Measurements from ENCODE around the gene TBC1D28.
"Not testable (repeated sequence)": the region's sequence is repeated elsewhere in the genome, so short reads cannot be mapped to it uniquely, and the experiment has no call there.

Gene TBC1D28

DNA sequence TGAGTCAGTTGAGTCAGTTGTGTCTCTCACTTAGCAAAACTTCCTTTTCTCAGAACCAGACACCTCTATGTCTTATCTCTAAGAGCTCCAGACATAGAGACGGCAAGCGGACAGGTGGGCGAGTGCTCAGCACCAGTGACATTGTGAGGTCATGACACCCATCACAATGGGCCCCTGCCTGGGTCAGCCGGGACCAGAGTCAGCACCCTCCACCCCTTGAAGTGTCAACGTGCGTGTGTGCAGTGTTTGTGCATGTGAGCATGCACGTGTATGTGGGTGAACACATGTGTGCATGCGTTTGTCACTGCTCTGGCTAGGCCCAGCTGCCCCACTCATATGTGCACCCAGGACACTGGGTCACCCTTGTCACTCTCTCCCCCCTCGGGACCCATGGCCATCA, at the start of gene TBC1D28:
TBC1D28 (minus strand) TSS at position 101 of the 400 bp plus-strand sequence. CDS start 3,039 bp downstream, outside the sequence.
- not testable (repeated sequence) for H3K4me3 ChIP-seq (ENCODE audit: low read length)

GRCh38 chr17:18682668-18683067, 38.5 kb upstream of the TBC1D28 start:
- not testable (repeated sequence) for H3K27me3 ChIP-seq (ENCODE audit: control insufficient read depth, insufficient read depth, low read length)

More for the DNA sequence above, at the start of gene TBC1D28:
- H3K4me1 ChIP-seq (ENCODE audit: control insufficient read depth, insufficient read depth, low read length); H3K9ac ChIP-seq (ENCODE audit: low read length); H3K36me3 ChIP-seq (ENCODE audit: control insufficient read depth, insufficient read depth, low read length); H3K27ac ChIP-seq (ENCODE audit: low read depth, low read length); H3K27me3 ChIP-seq (ENCODE audit: control insufficient read depth, insufficient read depth, low read length): not testable (repeated sequence)

DNA sequence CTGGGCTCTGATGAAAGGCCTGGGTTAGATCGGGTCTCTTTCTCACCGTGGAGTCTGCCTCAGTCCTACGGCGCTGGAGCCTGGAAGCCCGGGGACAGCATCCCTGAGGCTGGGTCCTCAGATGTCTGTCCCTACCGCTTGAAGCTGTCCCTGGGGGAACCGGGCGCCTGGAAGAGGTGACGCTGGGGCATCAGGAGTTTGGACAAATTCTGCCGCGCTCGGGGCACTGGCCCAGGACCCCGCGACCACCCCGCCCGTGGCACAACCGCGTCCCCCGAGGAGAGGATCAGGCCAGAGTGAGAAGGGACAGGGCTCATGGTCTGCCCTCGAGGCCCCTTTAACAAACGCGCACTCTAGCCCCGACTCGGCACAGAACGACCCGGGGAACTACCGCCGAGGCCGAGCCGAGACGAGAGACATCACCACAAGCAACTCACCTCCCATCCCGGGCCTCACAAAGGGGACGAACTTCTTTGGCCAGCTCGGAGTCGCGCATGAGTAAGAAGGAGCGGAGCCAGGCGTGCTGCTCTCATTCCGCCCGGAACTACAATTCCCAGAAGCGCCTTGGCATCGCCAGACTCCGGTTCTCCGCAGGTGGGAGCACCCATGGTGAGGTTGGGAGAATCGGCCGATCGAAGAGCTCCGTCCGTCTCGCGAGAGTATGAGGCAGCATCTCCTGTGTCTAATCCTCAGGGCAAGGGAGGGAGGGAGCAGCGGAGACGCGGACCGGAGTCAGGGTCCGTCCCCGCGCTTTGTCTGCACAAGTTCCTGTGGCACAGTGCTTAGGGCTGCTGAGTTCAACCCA, 37.8 kb upstream of the TBC1D28 start, which contains the start of gene FOXO3B:
FOXO3B (minus strand) TSS at position 548 of the 805 bp plus-strand sequence. CDS start 663 bp downstream, outside the sequence.
- H3K9ac ChIP-seq (ENCODE audit: low read length); H3K36me3 ChIP-seq (ENCODE audit: control insufficient read depth, insufficient read depth, low read length); H3K27ac ChIP-seq (ENCODE audit: low read depth, low read length); H3K27me3 ChIP-seq (ENCODE audit: control insufficient read depth, insufficient read depth, low read length); H3K4me1 ChIP-seq (ENCODE audit: control insufficient read depth, insufficient read depth, low read length): not testable (repeated sequence)
- peak within 1 kb of the TSS; percentile 41 for H3K4me3 ChIP-seq (ENCODE audit: low read length)

More at GRCh38 chr17:18682668-18683067, 38.5 kb upstream of the TBC1D28 start:
- H3K4me3 ChIP-seq (ENCODE audit: low read length); H3K27ac ChIP-seq (ENCODE audit: low read depth, low read length); H3K36me3 ChIP-seq (ENCODE audit: control insufficient read depth, insufficient read depth, low read length); H3K4me1 ChIP-seq (ENCODE audit: control insufficient read depth, insufficient read depth, low read length); H3K9ac ChIP-seq (ENCODE audit: low read length): not testable (repeated sequence)

DNA sequence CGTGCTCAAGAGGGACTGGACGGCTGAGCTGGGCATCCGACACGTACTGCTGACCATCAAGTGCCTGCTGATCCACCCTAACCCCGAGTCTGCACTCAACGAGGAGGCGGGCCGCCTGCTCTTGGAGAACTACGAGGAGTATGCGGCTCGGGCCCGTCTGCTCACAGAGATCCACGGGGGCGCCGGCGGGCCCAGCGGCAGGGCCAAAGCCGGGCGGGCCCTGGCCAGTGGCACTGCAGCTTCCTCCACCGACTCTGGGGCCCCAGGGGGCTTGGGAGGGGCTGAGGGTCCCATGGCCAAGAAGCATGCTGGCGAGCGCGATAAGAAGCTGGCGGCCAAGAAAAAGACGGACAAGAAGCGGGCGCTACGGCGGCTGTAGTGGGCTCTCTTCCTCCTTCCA, 33.2 kb upstream of the TBC1D28 start:
- H3K4me1 ChIP-seq (ENCODE audit: control insufficient read depth, insufficient read depth, low read length); H3K9ac ChIP-seq (ENCODE audit: low read length); H3K4me3 ChIP-seq (ENCODE audit: low read length); H3K36me3 ChIP-seq (ENCODE audit: control insufficient read depth, insufficient read depth, low read length); H3K27ac ChIP-seq (ENCODE audit: low read depth, low read length); H3K27me3 ChIP-seq (ENCODE audit: control insufficient read depth, insufficient read depth, low read length): not testable (repeated sequence)

DNA sequence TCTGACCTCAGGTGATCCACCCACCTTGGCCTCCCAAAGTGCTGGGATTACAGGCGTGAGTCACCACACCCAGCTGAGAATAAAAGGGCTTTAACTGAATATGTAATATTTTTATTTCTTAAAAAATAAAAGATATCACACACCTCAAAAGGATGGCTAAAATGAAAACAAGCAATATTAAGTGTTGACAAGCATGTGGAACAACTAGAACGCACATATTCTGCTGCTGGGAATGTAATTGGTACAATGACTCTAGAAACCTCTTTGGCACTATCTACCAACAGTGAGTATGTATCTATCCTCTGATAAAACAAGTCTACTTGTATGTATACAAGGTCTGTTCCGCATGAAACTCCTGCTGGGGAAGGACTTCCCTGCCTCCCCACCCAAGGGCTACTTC, 32.7 kb upstream of the TBC1D28 start:
- not testable (repeated sequence) for H3K27ac ChIP-seq (ENCODE audit: low read depth, low read length); H3K4me3 ChIP-seq (ENCODE audit: low read length); H3K36me3 ChIP-seq (ENCODE audit: control insufficient read depth, insufficient read depth, low read length); H3K27me3 ChIP-seq (ENCODE audit: control insufficient read depth, insufficient read depth, low read length); H3K9ac ChIP-seq (ENCODE audit: low read length); H3K4me1 ChIP-seq (ENCODE audit: control insufficient read depth, insufficient read depth, low read length)

DNA sequence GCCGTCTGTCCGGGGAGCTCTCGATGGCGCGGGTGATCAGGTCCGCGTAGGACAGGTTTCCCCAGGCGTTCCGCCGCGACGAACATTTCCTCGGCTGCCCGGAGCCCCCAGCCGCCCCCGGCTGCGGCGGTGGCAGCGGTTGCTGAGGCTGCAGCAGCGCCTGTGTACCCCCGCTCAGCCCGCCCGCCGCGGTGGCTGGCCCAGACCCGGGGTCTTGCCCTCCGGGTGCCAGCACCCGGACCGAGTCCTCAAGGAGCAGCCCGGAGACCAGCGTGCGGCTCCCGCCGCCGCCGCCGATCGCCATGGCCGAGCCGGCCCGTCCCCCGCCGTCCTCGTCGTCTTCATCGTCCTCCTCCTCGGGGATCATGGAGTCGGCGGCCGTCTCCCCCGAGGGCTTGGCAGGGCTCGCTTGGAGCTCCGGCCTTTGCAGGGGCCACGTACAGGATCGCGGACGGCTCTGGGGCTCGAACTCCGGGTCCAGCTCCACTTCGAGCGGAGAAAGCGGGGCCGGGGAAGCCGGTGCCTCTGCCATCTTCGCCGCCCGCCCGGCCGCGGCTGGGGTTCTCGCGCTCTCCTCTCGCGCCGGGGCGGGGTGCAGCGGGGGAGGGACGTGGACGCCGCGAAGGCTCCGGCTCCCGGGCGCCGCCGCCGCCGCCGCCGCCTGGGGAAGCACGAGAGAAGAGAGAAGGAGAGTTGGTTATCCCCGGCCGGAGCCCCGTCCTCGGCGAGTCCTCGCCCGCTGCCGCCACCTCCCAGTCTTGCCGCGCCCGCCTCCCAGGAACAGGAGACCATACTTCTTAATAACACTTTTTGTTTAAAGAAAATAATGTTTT, 28.4 kb upstream of the TBC1D28 start:
- not testable (repeated sequence) for H3K36me3 ChIP-seq (ENCODE audit: control insufficient read depth, insufficient read depth, low read length); H3K27ac ChIP-seq (ENCODE audit: low read depth, low read length); H3K27me3 ChIP-seq (ENCODE audit: control insufficient read depth, insufficient read depth, low read length)

DNA sequence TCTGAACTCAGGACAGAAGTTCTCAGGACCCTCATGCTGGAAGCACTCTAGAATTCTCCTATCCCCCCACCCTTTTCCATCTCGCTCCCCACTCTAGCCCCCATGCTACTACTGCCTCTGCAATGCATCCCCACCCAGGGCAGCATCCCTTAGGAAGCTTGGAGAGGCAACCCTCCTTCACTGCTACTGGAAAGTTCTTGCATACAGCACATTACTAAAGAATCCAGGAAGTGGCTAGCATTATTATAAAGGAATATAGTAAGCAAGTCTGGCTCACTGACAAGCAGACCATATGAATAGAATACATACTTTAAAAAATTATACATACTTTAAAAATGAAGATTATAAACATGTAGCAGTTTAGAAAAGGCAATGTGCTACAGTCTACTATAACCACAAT, 24.4 kb upstream of the TBC1D28 start:
- H3K27me3 ChIP-seq (ENCODE audit: control insufficient read depth, insufficient read depth, low read length); H3K36me3 ChIP-seq (ENCODE audit: control insufficient read depth, insufficient read depth, low read length); H3K4me3 ChIP-seq (ENCODE audit: low read length); H3K27ac ChIP-seq (ENCODE audit: low read depth, low read length); H3K4me1 ChIP-seq (ENCODE audit: control insufficient read depth, insufficient read depth, low read length); H3K9ac ChIP-seq (ENCODE audit: low read length): not testable (repeated sequence)

More for the DNA sequence above, 28.4 kb upstream of the TBC1D28 start:
- H3K4me3 ChIP-seq (ENCODE audit: low read length); H3K4me1 ChIP-seq (ENCODE audit: control insufficient read depth, insufficient read depth, low read length); H3K9ac ChIP-seq (ENCODE audit: low read length): not testable (repeated sequence)

GRCh38 chr17:18667535-18667934, 23.3 kb upstream of the TBC1D28 start:
- not testable (repeated sequence) for H3K36me3 ChIP-seq (ENCODE audit: control insufficient read depth, insufficient read depth, low read length); H3K9ac ChIP-seq (ENCODE audit: low read length); H3K27me3 ChIP-seq (ENCODE audit: control insufficient read depth, insufficient read depth, low read length); H3K4me1 ChIP-seq (ENCODE audit: control insufficient read depth, insufficient read depth, low read length); H3K27ac ChIP-seq (ENCODE audit: low read depth, low read length); H3K4me3 ChIP-seq (ENCODE audit: low read length)

- not testable (repeated sequence) for H3K4me1 ChIP-seq (ENCODE audit: control insufficient read depth, insufficient read depth, low read length); H3K27me3 ChIP-seq (ENCODE audit: control insufficient read depth, insufficient read depth, low read length); H3K4me3 ChIP-seq (ENCODE audit: low read length); H3K27ac ChIP-seq (ENCODE audit: low read depth, low read length); H3K36me3 ChIP-seq (ENCODE audit: control insufficient read depth, insufficient read depth, low read length); H3K9ac ChIP-seq (ENCODE audit: low read length)
Observed at GRCh38 chr17:18666326-18666725, 22.1 kb upstream of the TBC1D28 start.

DNA sequence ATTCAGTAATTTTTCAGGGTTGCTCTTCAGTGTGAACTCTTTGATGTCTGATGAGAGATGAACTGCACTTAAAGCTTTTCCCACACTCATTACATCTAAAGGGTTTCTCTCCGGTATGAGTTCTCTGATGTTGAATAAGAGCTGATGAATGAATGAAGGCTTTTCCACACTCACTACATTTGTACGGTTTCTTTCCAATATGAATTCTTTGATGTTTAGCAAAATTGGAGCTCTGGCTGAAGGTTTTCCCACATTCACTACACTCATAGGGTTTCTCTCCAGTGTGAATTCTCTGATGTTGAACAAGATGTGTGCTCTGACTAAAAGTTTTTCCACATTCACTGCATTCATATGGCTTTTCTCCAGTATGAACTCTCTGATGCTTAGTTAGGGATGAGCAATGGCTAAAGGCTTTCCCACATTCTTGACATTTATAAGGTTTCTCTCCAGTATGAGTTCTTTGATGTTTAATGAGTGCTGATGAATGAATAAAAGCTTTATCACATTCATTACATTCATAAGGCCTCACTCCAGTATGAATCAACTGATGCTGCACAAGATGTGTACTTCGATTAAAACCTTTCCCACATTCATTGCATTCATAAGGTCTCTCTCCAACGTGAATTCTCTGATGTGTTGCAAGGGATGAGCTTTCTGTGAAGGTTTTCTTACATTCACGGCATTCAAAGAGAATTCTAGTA, 17.9 kb upstream of the TBC1D28 start:
- H3K4me3 ChIP-seq (ENCODE audit: low read length); H3K4me1 ChIP-seq (ENCODE audit: control insufficient read depth, insufficient read depth, low read length); H3K27me3 ChIP-seq (ENCODE audit: control insufficient read depth, insufficient read depth, low read length); H3K36me3 ChIP-seq (ENCODE audit: control insufficient read depth, insufficient read depth, low read length); H3K9ac ChIP-seq (ENCODE audit: low read length); H3K27ac ChIP-seq (ENCODE audit: low read depth, low read length): not testable (repeated sequence)

DNA sequence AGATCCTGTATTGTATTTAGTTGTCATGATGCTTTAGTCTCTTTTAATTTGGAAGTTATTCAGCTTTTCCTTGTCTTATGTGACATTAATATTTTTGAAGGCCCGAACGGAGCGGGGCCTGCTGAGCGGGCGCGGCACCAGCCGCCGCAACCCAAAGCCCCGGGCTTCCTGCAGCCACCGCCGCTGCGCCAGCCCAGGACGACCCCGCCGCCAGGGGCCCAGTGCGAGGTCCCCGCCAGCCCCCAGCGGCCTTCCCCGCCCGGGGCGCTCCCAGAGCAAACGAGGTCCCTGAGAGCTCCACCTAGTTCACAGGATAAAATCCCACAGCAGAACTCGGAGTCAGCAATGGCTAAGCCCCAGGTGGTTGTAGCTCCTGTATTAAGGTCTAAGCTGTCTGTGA, 5.9 kb upstream of the TBC1D28 start:
- H3K36me3 ChIP-seq (ENCODE audit: control insufficient read depth, insufficient read depth, low read length); H3K4me1 ChIP-seq (ENCODE audit: control insufficient read depth, insufficient read depth, low read length); H3K27ac ChIP-seq (ENCODE audit: low read depth, low read length); H3K27me3 ChIP-seq (ENCODE audit: control insufficient read depth, insufficient read depth, low read length); H3K4me3 ChIP-seq (ENCODE audit: low read length); H3K9ac ChIP-seq (ENCODE audit: low read length): not testable (repeated sequence)

- H3K4me1 ChIP-seq (ENCODE audit: control insufficient read depth, insufficient read depth, low read length); H3K9ac ChIP-seq (ENCODE audit: low read length); H3K4me3 ChIP-seq (ENCODE audit: low read length); H3K36me3 ChIP-seq (ENCODE audit: control insufficient read depth, insufficient read depth, low read length); H3K27me3 ChIP-seq (ENCODE audit: control insufficient read depth, insufficient read depth, low read length); H3K27ac ChIP-seq (ENCODE audit: low read depth, low read length): not testable (repeated sequence)
Observed at GRCh38 chr17:18643124-18643523, 1.1 kb downstream of the TBC1D28 start.

Data from rectal smooth muscle tissue (tissue), 1 donor.